ENCODE data around the gene PSEN2.
A peak's percentile ranks its signal among the peaks of the same experiment; 100 is the strongest.
"Not testable (repeated sequence)": the region's sequence is repeated elsewhere in the genome, so short reads cannot be mapped to it uniquely, and the experiment has no call there.

PSEN2 gene

GRCh38 chr1:226838456-226838855 lies 32.0 kb upstream of the PSEN2 start:
- no peak for TF ChIP-seq CTCF (IDR thresholded peaks at IDR 0.05; ENCODE audit: low read depth, low read length)
- in situ Hi-C loops (cut with HindIII; ENCODE audit: low sequenced_read_pairs), result no loop called here
- no peak for DNase-seq (ENCODE audit: low read depth, low spot score)
- H3K4me3 ChIP-seq (ENCODE audit: low read depth, low read length), result no peak overlapping the region

- DNase-seq (ENCODE audit: low read depth, low spot score), result no peak
- TF ChIP-seq CTCF (IDR thresholded peaks at IDR 0.05; ENCODE audit: low read depth, low read length), result no peak
- H3K4me3 ChIP-seq (ENCODE audit: low read depth, low read length), result no peak overlapping the region
- in situ Hi-C loops (cut with HindIII; ENCODE audit: low sequenced_read_pairs), result no loop called here
Measured at GRCh38 chr1:226845624-226846023, 24.8 kb upstream of the PSEN2 start.

GRCh38 chr1:226846786-226847185 lies 23.6 kb upstream of the PSEN2 start:
- no peak overlapping the region for H3K4me3 ChIP-seq (ENCODE audit: low read depth, low read length)
- in situ Hi-C loops (cut with HindIII; ENCODE audit: low sequenced_read_pairs), result no loop called here
- TF ChIP-seq CTCF (IDR thresholded peaks at IDR 0.05; ENCODE audit: low read depth, low read length), result no peak
- DNase-seq (ENCODE audit: low read depth, low spot score), result no peak

- DNase-seq (ENCODE audit: low read depth, low spot score); in situ Hi-C loops (cut with HindIII; ENCODE audit: low sequenced_read_pairs): not testable (repeated sequence)
Measured at GRCh38 chr1:226854548-226854947, 15.9 kb upstream of the PSEN2 start.

GRCh38 chr1:226862890-226863289 lies 7.5 kb upstream of the PSEN2 start:
- no peak overlapping the region for H3K4me3 ChIP-seq (ENCODE audit: low read depth, low read length)
- no peak for TF ChIP-seq CTCF (IDR thresholded peaks at IDR 0.05; ENCODE audit: low read depth, low read length)
- peak; percentile 52 for DNase-seq (ENCODE audit: low read depth, low spot score)

More at GRCh38 chr1:226854548-226854947, 15.9 kb upstream of the PSEN2 start:
- H3K4me3 ChIP-seq (ENCODE audit: low read depth, low read length), result not testable (repeated sequence)

GRCh38 chr1:226863446-226863845 lies 7.0 kb upstream of the PSEN2 start:
- peak; percentile 61 for DNase-seq (ENCODE audit: low read depth, low spot score)
- no peak for TF ChIP-seq CTCF (IDR thresholded peaks at IDR 0.05; ENCODE audit: low read depth, low read length)
- in situ Hi-C loops (cut with HindIII; ENCODE audit: low sequenced_read_pairs), result no loop called here

More at GRCh38 chr1:226862890-226863289, 7.5 kb upstream of the PSEN2 start:
- in situ Hi-C loops (cut with HindIII; ENCODE audit: low sequenced_read_pairs), result no loop called here

GRCh38 chr1:226864311-226864710 lies 6.1 kb upstream of the PSEN2 start:
- TF ChIP-seq CTCF (IDR thresholded peaks at IDR 0.05; ENCODE audit: low read depth, low read length), result no peak
- H3K4me3 ChIP-seq (ENCODE audit: low read depth, low read length), result no peak overlapping the region
- DNase-seq (ENCODE audit: low read depth, low spot score), result no peak
- in situ Hi-C loops (cut with HindIII; ENCODE audit: low sequenced_read_pairs), result no loop called here

More at GRCh38 chr1:226863446-226863845, 7.0 kb upstream of the PSEN2 start:
- no peak overlapping the region for H3K4me3 ChIP-seq (ENCODE audit: low read depth, low read length)

All from astrocyte of the spinal cord (primary cell).